HCEC 1CT (cell line): ENCODE data around the gene CHD1.
A peak's percentile ranks its signal among the peaks of the same experiment; 100 is the strongest.

Experiments
- DNase-seq: peaks from one replicate; pipeline ENCODE4 v3.0.0-alpha.2; 2017

CHD1 gene

DNA sequence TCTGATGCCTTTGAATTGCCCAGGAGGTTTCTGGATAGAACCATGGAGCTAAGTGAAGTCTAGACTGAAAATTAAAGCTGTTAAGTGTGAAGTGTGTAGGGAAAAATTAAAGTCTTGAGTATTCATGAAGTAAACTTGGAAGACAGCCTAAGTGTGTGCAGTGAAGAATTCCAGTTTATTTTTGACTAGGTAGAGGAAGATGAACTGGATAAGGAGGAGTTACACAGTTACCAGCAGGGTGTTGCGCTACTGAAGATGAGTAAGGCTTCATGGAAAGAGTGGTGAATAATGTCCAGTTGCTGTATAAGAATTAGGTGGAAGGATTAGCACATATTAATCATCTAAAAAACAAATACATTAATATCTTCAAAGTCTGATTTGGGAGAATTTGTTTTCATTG is 5.7 kb upstream of the CHD1 start:
- DNase-seq: peak; percentile 20

DNA sequence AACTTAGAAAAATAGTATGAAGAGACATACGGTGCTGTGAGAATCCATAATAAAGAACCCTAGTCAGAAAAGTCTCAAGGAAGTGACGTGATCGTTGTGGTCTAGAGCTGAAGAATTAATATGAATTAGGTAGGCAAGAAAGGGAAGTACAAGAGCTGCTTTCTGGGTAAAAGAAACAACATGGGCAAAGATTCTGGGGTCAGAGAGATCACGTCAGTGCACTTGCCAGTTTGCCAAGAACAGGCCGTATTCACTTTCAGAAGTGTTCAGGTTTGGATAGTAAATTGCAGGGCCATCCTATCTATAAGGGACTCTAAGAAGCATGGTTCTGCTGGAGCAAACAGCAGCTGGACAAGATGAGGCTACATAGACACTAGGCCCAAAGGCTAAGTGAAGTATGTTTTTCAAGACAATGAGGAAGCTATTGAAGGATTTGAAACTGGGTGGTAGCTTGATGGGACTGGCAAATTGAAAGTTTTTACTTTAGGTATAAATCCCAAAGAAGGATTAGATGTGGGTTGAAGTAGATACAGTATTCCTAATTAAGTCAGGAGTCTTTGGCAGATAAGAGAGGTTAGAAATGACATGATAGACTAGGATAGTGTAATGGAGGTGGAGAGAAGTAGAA is 4.8 kb upstream of the CHD1 start:
- DNase-seq: no peak

DNA sequence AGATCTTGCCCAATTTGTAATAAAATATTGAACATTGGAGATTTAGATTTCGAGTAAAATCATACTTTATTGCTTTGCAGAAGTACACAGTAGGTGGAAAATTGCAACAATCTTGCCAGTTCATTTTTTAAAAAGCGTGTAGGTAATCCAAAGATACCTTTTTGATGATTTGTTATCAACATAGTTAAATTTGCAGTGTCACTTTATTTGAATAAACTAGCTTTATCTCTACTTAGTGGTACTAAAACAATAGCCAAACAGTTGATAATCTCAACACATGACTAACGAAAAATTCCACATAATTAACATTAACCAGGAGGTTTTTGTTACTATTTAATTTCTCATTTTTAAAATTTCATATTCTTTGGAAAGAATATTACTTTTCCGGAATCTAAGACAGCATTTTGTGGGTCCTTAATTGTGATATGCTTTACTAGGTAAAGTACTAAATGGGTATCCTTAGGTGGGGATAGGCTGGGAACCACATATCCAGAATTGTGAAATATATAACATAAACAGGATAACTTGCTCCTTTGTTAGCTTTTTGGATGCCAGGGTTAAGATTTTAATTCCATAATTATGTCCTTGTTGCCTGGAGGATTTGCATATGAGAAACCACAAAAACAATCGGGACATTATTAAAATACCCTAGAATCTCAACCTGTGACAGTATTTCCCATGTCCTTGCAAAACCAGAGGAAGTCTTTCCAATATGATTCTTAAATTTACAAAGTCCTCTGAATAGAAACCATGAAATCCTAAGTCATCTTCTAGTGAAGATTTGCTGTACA is 2.4 kb upstream of the CHD1 start:
- DNase-seq: no peak

DNA sequence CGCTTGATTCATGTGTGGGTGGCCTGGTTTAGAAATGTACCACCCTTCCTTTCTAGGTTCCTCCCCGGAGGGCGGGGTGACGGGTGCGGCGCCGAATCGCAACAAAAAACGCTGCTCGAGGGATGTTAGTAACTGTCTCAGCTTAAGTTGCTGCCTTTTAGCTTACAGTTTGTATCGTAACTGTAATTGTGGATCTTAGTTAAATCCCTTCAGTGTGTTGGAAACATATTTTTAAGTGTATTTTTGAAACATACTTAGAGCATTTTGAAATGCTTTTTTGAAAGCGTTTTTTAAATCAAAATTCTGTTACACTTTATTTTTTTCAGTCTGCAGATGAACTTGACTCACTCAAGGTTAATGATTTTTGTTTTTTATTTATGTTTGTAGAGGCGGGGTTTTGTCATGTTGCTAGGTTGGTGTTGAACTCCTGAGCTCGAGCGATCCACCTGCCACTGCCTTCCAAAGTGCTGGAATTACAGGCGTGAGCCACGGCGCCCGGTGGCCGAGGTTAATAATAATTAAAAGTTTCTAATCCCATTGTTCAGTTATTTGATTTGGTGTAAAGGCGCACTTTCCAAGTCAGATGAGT is 997 bp upstream of the CHD1 start:
- no peak for DNase-seq

DNA sequence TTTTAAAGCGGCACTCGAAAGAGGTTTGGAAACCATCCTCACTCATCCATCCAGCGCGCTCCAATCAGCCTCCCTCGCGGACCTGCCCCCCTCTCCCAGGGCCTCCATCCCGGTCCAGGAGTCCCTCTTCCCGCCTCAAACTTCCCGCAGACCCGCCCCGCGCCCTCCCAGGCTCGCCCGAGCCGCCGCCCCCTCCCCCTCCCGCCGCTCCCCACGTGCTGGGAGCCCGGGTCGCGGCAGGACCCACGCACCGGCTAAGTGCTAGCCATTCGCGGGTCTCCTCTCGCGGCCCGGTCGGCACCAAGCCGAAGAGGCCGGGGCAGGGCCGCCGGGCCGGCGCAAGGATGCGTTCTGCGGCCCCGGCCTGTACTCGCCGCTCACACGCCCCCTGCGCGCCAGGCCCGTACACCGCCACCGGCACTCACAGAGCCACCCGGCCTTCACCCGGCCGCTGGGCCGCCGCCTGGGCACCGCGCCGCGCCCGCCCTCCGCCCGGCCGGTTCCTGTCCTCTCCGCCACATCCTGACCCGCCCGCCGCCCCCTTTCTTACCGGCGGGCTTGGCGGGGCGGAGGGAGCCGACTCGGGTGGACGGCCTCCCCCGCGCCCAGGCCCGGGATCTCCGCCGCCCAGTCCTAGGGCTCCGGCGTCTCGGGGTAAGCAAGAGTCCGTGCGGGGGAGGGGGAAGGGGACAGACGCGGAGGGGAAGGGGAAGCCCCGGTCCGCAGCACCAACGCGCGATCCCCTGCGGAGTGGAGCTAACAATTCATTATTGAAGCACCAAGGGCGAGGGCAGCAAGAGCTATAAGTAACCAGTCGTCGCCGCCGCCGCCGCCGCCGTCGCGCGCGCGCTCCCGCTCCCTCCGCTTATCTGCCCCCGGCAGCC is 576 bp downstream of the CHD1 start:
- peak; percentile 51 for DNase-seq

DNA sequence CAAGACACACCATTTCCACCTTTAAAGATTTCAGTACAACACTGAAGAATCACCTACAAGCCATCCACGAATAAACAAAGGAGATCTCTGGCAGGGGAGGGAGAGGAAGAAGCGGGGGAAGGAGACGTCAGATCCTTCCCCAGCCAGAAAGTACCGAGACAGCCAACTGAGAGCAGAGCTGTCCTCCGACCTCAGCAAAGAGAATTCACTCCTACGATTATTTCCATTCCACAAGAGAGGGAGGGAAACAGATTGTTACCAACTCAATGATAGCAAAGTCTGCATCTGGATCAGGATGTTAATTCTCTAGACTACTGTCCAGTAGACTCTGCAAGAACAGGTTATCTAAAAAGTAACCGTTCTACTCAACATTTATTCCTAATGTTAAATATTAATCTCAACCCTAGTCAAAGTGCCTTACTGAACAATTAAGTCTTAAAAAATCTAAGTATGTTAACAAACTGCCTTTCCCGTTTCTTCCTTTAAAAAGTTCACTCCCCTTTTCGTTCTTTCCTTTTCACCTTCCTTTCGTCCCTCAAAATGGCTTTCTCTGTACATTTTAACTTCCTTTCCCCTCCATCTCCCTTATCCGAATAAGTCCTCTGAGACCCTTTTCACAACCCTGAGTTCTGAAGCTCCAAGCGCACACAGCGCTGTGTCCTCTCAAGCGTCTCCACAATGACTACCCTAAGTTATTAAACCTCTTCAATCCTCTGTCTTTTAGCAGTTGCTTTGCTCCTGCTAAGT is 1.4 kb downstream of the CHD1 start:
- DNase-seq: peak; percentile 57

DNA sequence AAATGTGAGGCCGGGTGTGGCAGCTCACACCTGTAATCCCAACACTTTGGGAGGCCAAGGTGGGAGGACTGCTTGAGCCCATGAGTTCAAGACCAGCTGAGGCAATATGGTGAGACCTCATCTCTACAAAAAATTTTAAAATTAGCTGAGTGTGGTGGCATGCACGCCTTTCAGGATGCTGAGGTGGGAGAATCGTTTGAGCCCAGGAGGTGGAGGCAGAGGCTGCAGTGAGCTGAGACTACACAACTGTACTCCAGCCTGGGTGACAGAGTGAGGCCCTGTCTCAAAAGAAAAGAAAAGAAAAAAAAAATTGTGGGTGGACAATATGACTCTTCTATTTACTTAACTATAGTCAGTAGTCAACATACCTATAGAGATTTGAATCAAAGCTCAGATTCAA is 4.8 kb downstream of the CHD1 start:
- no peak for DNase-seq

DNA sequence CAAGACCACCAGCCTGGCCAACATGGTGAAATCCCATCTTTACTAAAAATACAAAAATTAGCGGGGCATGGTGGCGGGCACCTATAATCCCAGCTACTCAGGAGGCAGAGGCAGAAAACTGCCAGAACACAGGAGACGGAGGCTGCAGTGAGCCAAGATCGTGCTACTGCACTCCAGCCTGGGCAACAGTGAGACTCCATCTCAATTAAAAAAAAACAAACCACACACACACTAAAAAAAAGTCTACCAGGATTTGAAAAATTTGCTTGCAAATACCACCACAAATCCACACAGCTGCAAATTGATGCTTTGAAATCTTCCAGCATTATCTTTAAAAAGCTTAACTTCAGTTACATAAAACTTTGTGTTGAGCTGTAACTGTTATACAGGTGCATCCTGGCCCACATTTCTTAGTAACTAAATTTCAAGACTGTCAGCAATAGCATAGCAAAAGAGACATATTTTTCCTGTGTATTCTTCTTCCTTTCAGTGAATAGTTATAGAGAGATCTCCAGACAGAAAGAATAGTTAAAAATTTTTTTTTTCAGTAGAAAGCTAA is 6.8 kb downstream of the CHD1 start:
- no peak for DNase-seq

DNA sequence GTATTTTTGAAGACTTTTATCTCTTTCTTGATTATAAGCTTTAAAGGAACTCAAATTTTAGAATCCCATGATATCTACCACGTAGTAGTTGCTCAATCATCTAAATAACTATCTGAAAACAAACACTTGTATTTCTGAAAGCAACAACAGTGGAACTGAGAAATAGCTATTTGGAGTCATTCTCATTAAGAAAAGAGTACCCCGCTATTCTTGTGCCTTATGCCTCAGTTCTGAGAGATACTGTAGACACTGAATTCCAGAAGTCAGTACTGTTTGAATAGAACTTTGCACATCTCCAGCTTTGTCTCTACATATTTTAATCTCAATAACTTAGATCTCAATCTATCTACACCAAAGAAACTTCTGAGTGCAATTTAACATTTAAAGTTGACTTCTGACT is 11.4 kb downstream of the CHD1 start:
- DNase-seq: no peak

DNA sequence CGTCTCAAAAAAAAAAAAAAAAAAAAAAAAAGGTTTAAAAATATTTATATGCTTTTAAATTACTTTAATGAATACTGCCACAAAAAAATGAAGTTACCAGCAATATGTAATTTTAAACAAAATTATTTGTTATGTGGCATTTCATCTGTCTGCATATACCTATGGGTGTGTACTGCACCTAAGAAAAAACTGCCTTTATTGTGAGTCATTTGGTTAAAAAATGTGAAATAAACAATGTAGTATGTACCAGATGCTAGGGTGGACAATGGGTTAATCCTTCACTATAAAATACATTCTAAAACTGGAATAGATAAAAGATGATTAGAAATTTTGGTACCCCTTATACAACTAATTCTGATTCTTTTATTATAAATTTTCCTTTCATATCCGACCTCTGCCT is 12.3 kb downstream of the CHD1 start:
- DNase-seq: no peak

DNA sequence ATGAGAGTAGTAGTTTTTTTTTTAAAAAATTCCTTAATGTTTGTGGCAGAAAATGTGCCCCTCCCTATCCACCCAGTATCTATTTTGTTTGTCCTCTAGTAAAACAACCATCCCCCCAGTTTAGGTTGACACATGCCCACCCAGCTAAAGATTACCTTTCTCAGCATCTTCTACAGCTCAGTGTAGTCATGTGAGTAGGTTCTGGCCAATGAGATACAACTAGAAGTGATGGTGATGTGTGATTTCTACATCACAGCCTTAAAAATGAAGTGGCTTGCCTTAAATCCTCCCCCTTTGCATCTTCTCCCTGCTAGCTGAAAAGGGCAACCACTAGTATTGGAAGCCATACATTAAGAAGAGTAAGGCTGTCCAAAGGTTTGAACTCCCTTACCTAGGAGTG is 14.9 kb downstream of the CHD1 start:
- no peak for DNase-seq

DNA sequence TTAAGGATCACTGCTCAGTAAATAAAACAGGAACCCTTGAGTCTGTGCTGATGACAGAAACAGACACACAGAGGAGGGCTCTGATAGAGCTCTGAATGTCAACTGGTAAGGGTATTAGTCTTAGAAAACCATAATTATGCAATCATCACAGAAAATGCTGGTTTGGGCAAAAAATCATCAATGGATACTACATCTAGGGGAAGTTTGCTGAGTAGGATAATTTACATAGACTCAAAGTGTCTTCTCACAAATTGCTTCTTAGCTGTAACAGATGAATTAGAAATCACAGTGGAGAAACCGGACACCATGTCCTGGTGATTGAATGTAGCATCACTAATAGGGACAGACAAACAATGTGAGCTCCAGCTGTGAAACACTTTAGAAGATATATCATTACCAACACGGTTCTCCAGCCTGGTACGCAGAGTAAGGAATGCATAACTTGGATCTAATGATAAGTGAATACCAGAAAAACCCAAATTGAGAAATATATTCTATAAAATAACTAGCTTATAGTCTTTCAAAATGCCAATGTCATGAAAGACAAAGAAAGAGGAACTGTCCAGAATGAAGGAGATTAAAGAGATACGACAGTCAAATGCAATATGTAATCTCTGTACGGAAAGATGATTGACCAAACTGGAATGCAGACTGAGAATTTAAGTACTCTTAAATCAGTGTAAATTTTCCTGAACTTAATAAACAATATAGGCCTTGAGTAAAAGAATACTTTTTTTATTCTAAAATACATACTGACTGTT is 17.3 kb downstream of the CHD1 start:
- no peak for DNase-seq

DNA sequence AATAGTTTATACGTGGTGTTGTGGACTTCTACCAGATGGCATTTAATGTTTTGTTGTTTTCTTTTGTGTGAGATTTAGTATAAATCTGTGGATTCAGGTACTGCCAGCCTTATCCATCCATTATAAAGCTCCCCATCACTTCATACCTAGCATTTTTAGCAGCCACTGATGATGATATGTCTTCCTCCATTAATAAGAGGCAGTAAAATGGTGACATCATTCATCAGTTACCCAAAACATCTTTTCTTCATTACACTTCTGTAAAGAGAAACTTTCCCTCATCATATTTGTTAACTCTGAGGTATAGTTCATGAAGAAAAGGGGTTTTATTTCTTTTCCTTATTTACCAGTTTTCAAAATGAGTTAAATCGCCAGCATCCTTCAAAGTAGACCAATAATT is 19.4 kb downstream of the CHD1 start:
- DNase-seq: no peak

DNA sequence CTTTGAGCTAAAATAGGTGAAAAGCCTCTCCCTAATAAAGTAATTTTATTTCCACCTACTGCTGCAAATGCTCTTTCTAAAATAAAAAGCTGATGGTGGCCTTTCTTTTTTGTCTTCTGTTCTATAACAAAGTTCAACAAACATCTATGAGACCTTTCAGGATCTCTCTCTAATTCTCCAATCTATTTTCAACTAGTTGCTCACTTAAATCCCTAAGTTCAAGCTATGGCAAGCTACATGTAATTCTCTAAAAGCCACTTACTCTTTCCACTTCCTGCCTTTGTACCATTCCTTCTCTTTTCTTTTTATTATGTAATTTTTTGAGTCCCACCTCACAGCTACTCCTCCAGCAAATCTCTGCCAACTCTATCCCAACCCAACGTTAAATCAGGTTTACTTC is 20.9 kb downstream of the CHD1 start:
- no peak for DNase-seq

DNA sequence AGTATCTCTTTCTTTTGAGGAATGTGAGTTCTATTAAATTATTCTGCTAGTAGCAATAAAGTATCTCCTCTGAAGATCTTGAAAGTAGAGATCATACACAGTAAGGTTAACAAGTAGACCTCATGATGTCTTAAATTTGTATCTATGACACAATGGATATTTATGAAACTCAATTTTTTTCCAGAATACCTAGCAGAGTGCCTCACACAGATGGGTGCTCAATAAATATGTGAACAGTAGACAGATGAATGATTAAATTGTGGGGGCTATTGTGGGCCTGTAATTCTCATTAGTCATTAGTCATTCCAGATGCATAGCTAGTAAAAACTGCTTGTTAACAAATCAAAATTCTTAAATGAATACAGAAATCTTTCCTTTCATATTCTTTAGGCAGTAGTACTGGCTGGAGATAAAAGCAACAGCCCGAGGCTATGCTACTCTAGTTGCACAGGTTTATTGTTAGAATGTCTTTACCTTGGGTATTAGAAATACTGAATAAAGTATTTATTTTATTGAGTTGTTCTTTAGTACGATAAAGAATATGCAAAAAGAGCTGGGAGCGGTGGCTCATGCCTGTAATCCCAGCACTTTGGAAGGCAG is 22.0 kb downstream of the CHD1 start:
- no peak for DNase-seq

DNA sequence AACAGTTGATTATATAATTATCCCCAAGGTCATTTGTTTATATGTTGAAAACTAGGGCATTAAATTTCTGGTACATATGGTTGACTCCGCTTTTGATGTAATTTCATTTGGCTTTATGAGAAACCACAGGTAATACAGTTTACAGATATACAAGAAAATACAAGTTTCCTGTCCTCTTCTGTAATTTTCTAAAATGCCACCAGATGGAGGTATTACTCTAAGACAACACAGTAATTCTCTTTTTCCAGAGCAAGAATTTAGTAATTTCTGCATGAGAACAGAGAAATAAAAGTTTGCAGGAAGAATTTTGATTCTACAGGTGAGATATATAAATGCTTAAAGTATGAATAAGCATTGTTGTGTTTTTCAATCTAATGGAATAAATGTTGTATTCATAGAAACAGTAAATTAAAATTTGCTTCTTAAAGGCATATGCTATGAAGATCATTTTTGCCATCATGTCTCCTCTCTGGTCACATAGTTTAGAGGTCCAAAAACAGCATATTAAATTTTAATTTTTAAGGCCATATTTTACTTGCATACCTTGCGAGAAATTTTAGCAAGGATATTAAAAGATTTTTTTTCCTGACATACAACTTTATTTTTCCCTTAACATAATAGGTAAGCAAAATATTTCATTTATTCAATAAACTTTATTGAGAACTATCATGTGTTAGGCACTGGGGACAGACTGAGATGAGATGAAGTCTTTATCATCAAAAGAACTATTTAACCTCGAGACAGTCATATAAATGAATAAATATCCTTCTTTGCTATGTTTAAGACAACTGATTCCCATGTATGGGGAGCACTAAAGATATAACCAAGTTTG is 22.7 kb downstream of the CHD1 start:
- peak; percentile 50 for DNase-seq

DNA sequence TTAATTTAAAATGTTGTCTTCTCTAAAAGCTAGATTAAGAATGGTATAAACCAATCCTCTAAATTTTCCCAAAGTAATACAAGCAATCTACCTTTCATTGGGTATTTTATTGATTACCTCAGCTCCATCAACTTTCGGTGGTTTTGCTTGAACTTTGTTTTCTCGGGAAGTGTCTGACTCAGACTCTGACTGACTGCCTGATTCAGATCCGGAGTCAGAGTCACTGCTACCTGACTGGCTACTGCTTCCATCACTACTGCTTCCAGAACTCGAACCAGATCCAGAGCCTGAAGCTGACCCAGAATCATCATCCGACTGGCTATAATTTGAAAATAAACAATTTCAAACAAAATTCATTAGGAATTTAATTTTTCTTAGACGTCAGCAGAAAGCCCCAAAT is 24.0 kb downstream of the CHD1 start:
- peak; percentile 61 for DNase-seq

DNA sequence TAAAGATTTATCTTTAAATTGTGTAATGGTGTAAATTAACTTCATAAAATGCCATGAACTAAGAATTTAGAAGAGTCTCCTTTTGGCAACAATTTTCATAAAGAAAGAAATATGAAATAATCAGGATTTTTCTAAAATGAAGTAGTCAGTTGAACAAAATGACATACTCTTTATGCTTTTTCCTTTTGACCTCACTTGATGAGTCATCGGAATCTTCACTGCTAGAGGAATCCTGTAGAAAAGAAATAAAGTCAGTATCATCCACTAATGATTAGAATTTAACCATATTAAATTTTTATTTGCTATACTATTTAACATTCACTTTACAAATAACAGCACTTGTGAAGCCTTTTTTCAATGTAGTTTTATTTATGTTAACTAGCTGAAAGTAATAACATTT is 26.1 kb downstream of the CHD1 start:
- peak; percentile 62 for DNase-seq

DNA sequence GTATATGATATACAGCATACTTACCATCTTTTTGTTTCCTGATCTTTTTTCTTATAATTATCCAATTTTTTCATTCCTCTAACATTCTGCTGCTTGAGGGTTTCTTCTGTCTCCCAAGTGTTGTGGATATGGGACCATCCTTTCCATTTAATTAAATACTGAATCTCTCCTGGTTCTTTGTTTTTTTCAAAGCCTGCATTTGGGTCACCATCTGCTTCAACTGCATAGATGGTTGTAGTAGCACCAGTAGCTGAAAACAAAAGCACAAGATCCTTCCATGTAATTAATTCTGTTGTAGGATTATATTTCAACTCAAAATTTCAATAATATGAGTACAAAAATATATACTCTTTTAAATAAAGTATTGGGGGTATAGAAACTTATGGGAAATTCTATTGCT is 29.4 kb downstream of the CHD1 start:
- DNase-seq: no peak

DNA sequence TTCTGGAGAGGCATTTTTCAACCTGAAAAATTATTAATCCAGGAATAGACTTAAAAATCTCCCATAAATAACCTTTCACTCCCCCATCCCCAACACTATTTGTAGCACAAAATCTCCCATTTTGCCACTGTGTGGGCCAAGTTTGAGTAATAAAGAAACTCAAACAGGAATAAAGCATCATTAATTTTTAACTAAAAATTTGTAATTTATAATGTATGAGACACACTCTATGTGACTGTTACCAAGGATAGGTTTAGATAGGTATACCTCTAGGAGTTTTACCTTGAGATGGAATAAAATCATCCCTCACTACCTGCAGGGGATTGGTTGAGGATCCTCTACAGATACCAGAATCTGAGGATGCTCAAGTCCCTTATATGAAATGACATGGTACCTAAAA is 30.1 kb downstream of the CHD1 start:
- DNase-seq: no peak
